HG03457 (cell line): ENCODE measurements around the gene PSAPL1.

ENCODE experiments used
- ATAC-seq: cut with Tn5 transposase; IDR thresholded peaks from one replicate; pipeline ENCODE4 v1.9.1; 2021; ENCODE audit warnings: moderate number of reproducible peaks; ENCODE audit not compliant: unreplicated experiment

PSAPL1 gene

GRCh38 chr4:7431696-7432530, 2.8 kb downstream of the PSAPL1 start:
- no peak for ATAC-seq

GRCh38 chr4:7430965-7431695, 3.6 kb downstream of the PSAPL1 start:
- ATAC-seq: no peak

- ATAC-seq: no peak
Measured at GRCh38 chr4:7430368-7430964, 4.3 kb downstream of the PSAPL1 start.

- no peak for ATAC-seq
Measured at GRCh38 chr4:7429601-7430078, 5.1 kb downstream of the PSAPL1 start.

GRCh38 chr4:7429069-7429416, 5.7 kb downstream of the PSAPL1 start:
- no peak for ATAC-seq

GRCh38 chr4:7428261-7429068, 6.3 kb downstream of the PSAPL1 start:
- ATAC-seq: no peak

- ATAC-seq: no peak
Measured at GRCh38 chr4:7427831-7428260, 6.9 kb downstream of the PSAPL1 start.

GRCh38 chr4:7427361-7427760, 7.4 kb downstream of the PSAPL1 start:
- ATAC-seq: no peak

- no peak for ATAC-seq
Measured at GRCh38 chr4:7426525-7427171, 8.1 kb downstream of the PSAPL1 start.

- no peak for ATAC-seq
Measured at GRCh38 chr4:7425591-7426468, 8.9 kb downstream of the PSAPL1 start.

GRCh38 chr4:7425124-7425523, 9.6 kb downstream of the PSAPL1 start:
- ATAC-seq: no peak

- no peak for ATAC-seq
Measured at GRCh38 chr4:7424553-7425111, 10.1 kb downstream of the PSAPL1 start.

GRCh38 chr4:7423801-7424552, 10.8 kb downstream of the PSAPL1 start:
- no peak for ATAC-seq

GRCh38 chr4:7423391-7423790, 11.3 kb downstream of the PSAPL1 start:
- ATAC-seq: no peak

- ATAC-seq: no peak
Measured at GRCh38 chr4:7422898-7423180, 11.9 kb downstream of the PSAPL1 start.

- no peak for ATAC-seq
Measured at GRCh38 chr4:7422151-7422897, 12.4 kb downstream of the PSAPL1 start.

- no peak for ATAC-seq
Measured at GRCh38 chr4:7421356-7422150, 13.2 kb downstream of the PSAPL1 start.
